Astrocyte of the spinal cord (primary cell): ENCODE data around the gene DCST2.
A peak's percentile ranks its signal among the peaks of the same experiment; 100 is the strongest.

Experiments used
- DNase-seq: peaks from one replicate; pipeline ENCODE4 v3.0.0; 2011; ENCODE audit warnings: low read depth, low spot score
- H3K4me3 ChIP-seq: 2 replicates; pipeline ENCODE4 v1.5.1; 2011; ENCODE audit warnings: low read depth, mild to moderate bottlenecking, low read length, moderate library complexity
- CTCF ChIP-seq: IDR thresholded peaks from 2 replicates; pipeline ENCODE4 v1.5.1; 2012; ENCODE audit warnings: low read depth, mild to moderate bottlenecking, low read length, inconsistent platforms
- in situ Hi-C: cut with HindIII; loops from 2 replicates; pipeline ENCODE4 v1.10.0; 2017; ENCODE audit warnings: low sequenced_read_pairs

Gene DCST2

DNA sequence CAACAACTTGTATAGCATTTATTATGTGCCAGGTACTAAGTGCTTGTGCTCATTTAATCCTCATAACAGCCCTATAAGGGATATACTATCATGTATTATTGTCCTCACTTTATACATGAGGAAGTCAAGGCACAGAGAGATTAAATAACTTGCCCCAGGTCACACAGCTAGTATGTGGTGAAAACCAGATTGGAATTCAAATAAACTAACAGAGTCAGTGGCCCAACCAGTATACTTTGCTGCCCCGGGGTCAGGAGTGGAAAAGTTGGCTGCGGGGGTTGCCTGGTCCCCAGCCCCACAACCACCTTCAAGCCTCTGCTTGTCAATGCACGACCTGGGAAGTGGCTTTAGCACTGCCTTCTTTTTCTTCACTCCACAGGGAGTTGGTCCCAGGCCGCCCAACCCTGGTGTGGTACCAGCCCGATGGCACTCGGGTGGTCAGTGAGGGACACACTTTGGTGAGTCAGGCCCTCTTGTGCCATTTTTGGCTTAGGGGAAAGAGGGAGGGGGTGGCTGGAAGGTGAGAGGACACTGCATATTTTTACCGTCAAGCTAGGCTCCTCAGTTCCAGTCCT lies 20.0 kb upstream of the DCST2 start:
- no peak for TF ChIP-seq CTCF
- H3K4me3 ChIP-seq = no peak overlapping the region
- DNase-seq = no peak
- in situ Hi-C loops = no loop called here

GRCh38 chr1:155052439-155053395 lies 19.1 kb upstream of the DCST2 start:
- H3K4me3 ChIP-seq = peak overlapping the region; percentile 67
- in situ Hi-C loops = no loop called here
- DNase-seq = no peak
- TF ChIP-seq CTCF = peak; percentile 37

DNA sequence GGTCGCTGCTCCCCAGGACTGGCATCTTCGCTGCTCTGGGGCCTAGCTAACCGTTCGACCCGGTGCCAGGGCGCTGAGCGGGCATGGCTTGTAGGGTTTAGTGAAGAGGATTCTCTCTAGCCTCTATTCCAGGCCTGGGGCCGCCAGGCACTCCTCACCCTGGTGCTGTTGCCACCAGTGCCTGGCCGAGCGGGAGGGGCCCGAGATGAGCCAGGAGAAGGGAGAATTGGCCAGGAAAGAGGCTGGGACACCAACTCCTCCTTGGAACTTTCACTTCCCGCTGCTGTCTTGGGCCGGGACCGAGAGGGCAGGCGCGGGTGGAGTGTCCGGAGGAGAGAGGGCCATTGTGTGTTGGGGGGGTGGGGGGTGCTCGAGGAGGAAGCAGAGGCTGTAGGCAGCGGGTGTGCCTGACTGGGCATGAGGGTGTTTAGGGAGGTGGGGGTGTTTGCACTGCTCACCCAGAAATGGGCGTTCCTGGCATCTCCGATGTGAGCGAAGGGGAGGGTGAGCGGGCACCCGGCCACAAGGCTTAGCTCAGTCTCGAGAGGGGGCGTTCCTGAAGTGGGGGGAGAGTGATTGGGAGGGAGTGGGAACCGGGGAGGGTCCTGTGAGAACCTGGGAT lies 18.3 kb upstream of the DCST2 start:
- H3K4me3 ChIP-seq = peak overlapping the region; percentile 67
- in situ Hi-C loops = no loop called here
- peak; percentile 19 for DNase-seq
- TF ChIP-seq CTCF = no peak

DNA sequence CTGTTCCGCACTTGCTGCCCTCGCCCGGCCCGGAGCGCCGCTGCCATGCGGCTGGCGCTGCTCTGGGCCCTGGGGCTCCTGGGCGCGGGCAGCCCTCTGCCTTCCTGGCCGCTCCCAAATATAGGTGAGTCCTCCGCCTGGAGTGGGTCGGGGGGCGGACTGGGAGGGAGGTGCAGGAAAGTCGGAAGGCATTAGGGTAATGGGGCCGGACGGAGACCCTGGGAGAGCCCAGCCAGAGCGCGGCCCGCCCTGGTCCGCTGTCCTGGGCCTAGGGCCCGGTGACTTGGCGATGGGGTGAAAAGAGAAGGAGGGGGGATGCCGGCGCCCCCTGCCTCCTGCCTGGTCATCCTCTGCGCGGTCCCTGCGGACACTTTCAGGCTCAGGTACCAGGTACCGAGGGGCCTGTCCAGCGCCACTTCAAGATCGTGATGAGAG lies 17.8 kb upstream of the DCST2 start:
- peak overlapping the region; percentile 67 for H3K4me3 ChIP-seq
- in situ Hi-C loops = no loop called here
- no peak for DNase-seq
- TF ChIP-seq CTCF = no peak

DNA sequence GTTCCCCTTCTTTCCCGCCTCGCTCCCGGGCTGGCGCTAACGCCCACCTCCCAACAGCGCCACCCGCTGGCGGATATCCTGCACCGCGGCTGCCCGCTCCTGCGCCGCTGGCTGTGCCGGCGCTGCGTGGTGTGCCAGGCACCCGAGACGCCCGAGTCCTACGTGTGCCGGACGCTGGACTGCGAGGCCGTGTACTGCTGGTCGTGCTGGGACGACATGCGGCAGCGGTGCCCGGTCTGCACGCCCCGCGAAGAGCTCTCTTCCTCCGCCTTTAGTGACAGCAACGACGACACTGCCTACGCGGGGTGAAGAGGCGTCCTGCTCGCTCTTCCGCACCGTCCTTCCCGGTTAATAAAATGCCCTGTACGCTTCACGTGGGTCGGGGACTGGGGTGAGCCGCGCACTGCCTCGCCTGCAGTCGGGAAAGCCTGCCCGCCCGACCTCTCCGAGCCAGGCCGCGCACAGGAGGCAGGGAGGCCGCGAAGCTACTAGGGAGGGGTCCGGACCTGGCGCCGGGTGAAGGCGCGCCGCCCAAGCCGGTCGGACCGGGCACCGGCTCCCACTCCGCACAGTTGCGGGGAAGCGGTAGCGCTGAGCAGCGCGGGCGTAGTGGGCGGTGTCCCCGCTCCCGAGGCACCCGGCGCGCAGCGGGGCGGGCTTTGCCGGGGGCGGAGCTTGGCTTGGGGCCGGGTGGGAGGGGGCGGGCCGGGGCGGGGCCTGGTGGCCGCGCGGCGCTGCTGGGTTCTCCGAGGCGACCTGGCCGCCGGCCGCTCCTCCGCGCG lies 17.2 kb upstream of the DCST2 start, which contains the start of gene ADAM15:
ADAM15 (plus strand) TSS at position 757 of the 782 bp plus-strand sequence. CDS start 71 bp downstream, outside the sequence.
- DNase-seq = peak; percentile 60
- in situ Hi-C loops = no loop called here
- H3K4me3 ChIP-seq = peak within 1 kb of the TSS; percentile 67
- TF ChIP-seq CTCF = peak; percentile 84
